ENCODE measurements around the gene BDNF. TPM values are rescaled to one million over a fixed set of nuclear protein-coding genes. Genes with fewer than 3 reads are reported as not detected.

Gene BDNF
- total and polyA plus RNA-seq, 2 experiments from 2014 or later = 5.1 to 5.2 TPM

GRCh38 chr11:27622541-27623300 lies 77.5 kb downstream of the BDNF start:
- Mint-ChIP-seq H3K27ac (no peak overlapping the region), H3K4me3 (no peak overlapping the region), H3K4me1 (peaks cover 69% of the 10 kb centered on the region), H3K9me3 (no peaks in the 10 kb centered on the region; the same call in 2 of the 3 replicates), H3K36me3 (ENCODE audit: low read depth) (peaks cover 97% of the 10 kb centered on the region), H3K27me3 (ENCODE audit: insufficient read depth, low read depth, poor library complexity) (peaks cover 36% of the 10 kb centered on the region)
- Histone ChIP-seq H2AFZ (no peak overlapping the region), H3K9me2 (ENCODE audit: insufficient read depth) (no peaks in the 10 kb centered on the region), H3K27ac (ENCODE audit: low read depth) (no peak overlapping the region), H3K27me3 (ENCODE audit: insufficient read depth) (no peaks in the 10 kb centered on the region), H3K4me3 (no peak overlapping the region), H3K79me2 (replicated peaks; ENCODE audit: insufficient read depth) (peaks cover 15% of the 10 kb centered on the region), H3K4me2 (no peak overlapping the region), H3K36me3 (ENCODE audit: insufficient read depth) (peaks cover 67% of the 10 kb centered on the region), H3F3A (replicated peaks; ENCODE audit: low read depth) (peaks cover 44% of the 10 kb centered on the region), H4K20me1 (replicated peaks; ENCODE audit: insufficient read depth) (peaks cover 66% of the 10 kb centered on the region), H3K4me1 (ENCODE audit: insufficient read depth) (peaks cover 39% of the 10 kb centered on the region)
- DNase-seq (ENCODE audit: low spot score) (no peak), ATAC-seq (no peak)
- no peak for TF ChIP-seq EZH2phosphoT487 (IDR thresholded peaks at IDR 0.05; ENCODE audit: unreplicated experiment)
- TF ChIP-seq ZNF462 (CRISPR knock-in tag; IDR thresholded peaks at IDR 0.05) = no peak
- no peak for TF ChIP-seq EZH2 (IDR thresholded peaks at IDR 0.05; ENCODE audit: low read depth, unreplicated experiment)
- TF ChIP-seq POLR2AphosphoS5 (IDR thresholded peaks at IDR 0.05; ENCODE audit: low read depth) = peak; percentile 26

Data from GM23338 (cell line).